Measurements from ENCODE around the gene MFNG.
A peak's percentile ranks its signal among the peaks of the same experiment; 100 is the strongest.

Gene MFNG

GRCh38 chr22:37492428-37493344 lies 6.5 kb upstream of the MFNG start:
- DNase-seq, result no peak

DNA sequence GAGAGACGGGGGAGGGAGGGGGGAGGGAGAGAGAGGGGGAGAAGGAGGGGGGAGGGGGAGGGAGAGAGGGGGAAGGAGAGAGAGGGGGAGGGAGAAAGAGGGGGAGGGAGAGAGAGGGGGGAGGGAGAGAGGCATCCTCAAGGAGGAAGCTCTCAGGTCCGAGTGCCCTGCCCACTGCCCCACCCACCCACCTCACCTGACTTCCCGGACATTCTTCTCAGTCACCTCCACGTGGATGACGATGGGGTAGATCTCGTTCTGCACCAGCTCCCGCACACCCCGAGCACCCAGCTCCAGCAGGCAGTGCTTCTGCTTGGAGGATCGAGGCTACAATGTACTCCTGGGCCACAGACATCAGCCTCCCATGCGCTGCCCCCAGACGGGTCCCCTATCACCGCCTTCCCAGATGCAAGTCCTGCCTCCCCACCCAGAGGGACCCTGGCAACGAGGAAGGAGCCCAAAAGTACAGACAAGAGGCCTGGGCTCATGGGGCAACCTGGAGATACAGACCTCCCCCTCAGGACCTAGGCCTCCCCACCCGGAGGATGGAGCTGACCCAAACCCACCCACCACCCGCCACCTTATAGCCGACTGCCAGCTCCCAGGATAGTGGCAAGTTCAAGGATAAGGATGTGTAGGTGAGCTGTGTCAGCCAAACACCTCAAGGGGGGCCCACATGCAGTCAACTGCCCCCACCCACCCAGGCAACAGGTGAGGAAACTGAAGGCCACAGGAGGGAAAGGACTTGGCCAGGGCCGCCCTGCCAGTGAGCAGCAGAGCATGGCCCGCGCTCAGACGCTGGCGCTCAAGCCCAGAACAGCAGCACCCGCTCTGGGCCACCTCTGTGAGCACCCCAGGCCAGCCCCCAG lies 5.6 kb upstream of the MFNG start:
- DNase-seq, result no peak

- no peak for DNase-seq
Observed at GRCh38 chr22:37491106-37491505, 4.9 kb upstream of the MFNG start.

DNA sequence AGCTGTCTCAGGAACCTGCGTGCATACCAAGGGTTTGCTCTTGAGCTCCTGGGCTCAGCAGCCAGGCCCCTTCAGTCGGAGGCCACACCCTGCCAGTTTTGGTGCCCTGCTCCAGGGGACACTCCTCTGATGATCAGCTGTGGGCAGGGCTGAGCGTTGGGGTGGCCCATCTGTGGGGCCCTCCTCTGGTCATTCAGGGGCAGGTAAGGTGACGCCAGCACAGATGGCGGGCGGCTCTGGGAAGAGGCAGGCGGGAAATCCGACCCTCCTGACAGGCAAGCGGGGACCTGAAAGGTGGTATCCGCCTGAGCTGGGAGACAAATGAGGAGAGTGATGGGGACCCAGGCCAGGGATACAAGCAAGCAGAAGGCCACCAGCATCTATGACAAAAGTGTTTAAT lies 3.8 kb upstream of the MFNG start:
- DNase-seq, result no peak

DNA sequence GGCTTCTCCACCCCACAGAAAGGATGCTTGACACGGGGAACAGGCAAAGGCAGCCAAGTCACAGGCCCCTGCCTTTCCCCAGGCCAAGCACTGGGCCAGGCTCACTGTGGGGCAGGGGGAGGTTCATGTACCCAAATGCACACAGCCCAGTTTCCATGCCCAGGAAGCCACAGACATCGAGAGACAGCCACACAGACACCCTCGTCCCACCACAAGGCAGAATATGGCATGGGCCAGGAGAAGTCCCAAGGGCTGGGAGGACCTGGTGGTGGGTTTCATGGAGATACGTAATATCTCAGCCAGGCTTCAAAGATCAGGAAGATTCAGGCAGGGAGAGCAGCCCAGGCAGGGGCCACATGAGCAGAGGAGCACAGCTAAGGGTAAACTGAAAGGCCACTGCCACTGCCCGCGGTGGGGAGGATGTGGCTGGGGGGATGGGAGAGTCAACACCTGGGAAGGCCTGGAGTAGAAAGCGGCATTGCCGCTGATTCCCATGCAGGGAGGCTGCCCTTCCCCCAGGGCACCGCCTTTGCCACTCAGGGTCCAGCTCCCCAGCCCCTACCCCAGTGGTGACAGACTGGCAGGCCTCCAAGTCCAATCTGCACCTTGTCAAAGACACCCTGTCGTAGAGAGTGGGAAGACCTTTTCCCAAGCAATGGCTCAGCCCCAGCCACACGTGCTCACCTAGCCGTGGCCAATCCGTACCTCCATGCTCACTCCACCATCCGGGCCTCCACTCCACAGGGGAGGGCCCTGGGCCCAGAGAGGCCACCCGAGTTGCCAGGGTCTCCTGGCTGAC lies 2.4 kb upstream of the MFNG start:
- DNase-seq, result no peak

DNA sequence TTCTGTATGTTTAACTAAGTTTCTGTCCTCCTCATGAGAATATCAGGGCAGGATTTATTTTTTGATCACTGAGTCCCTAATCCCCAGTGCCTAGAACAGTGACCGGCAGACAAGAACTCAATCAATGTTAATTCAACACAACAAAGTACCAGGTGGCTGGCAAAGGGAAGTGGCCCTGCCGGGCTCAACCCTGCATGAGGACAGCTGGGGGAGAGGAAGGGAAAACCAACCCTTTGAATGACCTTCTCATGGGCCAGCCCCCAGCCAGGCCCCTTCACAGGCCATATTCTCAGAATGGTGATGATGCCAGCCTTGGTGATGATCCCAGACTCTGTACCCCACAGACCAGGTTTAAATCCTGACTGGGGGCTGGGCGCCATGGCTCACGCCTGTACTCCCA lies 1.4 kb upstream of the MFNG start:
- no peak for DNase-seq

- DNase-seq, result no peak
Observed at GRCh38 chr22:37487129-37487528, 945 bp upstream of the MFNG start.

DNA sequence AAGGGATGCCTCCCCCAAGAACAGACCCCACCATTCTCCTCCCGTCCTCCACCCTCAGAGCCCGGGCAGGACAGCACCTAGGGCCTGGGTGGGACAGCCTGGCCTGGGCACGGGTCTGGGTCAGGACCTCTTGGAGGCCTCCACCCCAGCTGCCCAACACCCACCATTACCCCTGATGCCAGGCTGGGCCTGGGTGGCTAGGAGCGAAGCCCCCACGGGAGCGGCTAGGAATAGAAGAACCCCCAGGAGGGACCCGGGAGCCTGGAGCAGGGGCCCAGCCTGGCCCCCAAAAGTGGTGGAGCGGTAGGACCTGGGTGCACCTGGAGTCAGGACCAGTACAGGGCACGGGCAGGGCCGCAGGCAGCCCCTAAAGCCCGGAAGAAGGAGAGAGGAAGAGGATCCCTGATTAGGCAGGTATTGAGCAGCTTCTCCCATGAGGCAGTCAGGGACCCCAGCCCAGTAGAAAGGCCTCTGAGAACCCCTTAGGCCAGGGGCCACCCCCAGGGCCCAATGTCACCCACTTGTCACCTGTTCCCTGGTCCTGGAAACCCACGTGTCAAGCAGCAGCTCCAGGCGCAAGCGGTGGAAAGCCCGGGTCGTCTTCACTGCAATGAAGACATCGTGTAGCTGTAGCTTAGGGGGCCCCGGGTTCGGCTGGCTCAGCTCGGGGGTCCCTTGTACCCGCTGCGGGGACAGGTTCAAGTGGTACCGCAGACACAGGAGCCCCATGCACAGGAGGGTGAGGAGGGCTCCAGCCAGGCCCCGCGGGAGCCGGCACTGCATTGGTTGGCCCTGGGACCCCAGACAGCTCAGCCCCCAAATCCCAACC lies 575 bp downstream of the MFNG start:
- DNase-seq, result no peak

- no peak for DNase-seq
Observed at GRCh38 chr22:37484480-37485394, 1.4 kb downstream of the MFNG start.

DNA sequence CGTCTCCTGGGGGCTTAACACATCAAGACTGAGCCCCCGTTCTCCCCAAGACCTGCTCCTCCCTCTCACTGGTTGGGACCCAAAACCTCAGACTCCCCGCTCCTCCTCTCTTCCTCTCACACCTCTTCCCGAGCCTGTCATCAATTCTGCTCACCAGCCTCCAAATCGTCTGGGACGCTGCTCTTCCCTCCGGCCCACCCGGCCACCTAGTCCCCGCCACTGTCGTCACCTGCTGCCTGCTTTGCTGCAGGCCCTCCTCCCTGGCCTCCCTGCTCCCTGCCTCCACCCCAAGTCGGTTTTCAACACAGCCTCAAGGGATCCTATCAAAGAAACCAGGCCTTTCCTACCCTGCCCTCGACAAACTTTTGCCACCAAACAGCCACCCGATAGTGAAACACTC lies 3.1 kb downstream of the MFNG start:
- DNase-seq, result no peak

DNA sequence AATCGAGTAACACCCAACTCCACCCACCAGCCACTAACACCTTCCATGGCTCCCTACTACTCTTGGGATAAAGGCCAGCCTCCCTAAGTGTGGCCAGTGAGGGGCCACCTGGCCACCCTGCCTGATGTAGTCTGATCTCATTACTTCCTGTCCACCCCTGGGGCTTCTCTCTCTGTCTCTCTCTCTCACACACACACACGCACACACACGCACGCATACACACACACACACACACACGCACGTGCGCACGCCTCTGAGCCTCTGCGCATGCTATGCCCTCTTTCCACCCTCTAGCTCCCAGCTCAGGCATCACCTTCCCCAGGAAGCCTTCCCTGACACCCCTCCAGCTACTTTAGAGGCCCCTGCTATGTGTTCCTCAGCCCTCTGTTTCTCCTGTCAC lies 3.9 kb downstream of the MFNG start:
- DNase-seq, result peak; percentile 56

- no peak for DNase-seq
Observed at GRCh38 chr22:37481347-37481907, 4.8 kb downstream of the MFNG start.

DNA sequence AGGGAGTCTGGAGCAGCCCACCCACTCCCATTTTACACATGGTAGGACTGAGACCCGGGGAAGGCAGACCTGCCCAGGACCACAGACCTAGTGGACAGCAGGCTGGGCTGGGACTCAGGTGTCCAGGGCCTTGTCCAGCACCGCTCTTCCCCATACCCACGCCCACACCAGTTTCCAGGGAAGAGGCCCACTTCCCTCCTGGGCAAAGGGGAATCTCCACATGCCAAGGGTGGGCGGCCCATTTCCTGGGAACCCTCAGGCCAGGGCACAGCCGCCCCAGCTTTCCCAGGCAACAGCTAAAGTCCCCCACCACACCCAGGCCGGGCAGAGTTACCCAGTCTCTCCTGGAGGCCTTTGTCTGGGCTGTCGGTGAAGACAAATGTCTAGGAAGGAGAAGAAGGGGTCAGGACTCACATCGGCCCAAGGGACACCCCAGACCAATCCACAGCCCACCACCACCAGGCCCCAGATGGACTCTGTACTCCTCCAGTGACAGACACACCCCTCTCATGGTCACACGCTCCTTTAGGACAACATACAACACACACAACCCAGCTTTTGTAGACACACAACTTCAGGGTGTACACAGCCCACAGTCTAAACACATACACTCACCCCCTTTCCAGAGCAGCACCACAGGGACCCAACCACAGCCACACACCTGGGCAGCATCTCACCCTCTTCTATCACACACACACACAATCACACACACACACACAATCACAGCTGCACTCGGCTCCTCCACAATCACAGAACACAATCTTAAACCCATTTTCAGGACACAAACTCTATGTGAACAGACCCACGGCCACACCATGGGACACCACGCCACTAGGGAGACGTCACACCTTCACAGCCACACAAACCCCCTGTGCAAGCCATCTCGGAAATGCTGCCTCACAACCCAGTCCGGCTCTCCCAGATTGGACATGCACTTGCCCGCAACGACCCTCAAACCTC lies 5.5 kb downstream of the MFNG start:
- no peak for DNase-seq

GRCh38 chr22:37479196-37479595 lies 7.0 kb downstream of the MFNG start:
- DNase-seq, result no peak

DNA sequence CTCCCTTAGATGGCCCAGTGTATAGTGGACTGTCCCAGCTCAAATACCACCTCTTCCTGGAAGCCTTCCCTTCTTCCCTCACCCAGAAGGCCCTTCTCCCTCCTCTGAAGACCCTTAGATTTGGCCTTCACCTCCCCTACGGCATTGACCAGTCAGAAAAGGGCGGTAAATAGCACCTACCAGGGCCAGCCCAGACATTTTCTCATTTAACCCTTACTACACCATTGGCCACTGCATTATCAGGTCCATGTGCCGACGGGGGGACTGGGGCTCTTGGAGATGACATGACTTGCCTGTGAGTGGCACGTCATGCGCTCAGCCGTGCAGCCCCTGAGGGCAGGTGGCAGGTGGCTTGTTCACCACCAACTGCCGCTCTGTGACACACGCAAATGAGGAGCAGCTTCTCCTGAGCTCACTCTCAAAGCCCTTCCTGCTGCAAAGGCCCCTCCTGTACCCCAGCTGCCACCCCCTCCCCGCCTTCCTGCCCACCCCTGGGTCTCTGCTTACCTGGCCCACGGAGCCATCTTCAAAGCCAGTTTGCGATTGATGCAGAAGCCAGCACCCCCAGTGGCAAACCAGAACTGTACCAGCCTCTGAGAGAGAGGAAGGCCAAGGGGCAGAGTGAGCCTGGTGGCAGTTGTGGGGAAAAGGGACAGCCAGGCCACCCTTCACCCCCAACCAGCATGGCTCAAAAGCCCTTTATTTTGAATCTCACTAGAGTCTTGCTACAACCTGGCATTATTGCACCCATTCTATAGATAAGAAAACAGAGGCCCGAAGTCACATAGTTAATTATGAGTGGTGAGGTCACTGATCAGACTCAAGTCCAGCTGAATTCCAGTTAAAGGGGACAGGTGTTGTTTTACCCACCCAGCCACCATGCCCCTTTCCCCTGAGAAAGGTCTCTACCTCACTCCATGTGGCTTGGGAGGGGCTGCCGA lies 9.5 kb downstream of the MFNG start:
- DNase-seq, result no peak

DNA sequence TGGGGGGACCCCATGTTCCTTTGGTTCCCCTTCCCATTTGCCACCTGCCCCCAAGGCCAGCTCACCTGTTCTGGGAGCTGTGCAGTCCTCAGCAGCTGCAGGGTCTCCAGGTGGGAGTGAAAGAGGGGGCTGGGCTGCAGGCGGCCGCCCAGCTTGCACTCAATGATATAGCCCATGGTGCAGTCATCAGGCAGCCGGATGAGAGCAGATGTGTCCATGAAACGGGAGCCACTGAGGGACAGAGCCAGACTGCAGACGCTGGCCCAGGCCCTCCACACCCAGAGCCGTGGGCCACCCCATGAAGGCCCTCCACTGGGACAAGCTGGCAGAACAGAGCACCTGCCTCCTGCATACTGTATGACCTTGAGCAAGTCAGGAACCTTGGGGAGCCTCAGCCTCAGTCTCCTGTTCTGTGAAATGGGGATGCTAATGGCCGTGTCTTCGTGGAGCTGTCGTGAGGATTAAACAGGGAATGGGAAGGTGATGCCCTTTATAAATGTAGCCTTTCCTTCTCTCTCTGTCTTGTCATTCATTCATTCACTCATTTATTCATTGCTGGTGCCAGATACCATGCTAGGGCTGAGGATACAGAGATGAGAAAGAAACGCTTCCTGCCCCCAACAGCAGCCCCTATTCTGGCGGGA lies 11.6 kb downstream of the MFNG start:
- no peak for DNase-seq

DNA sequence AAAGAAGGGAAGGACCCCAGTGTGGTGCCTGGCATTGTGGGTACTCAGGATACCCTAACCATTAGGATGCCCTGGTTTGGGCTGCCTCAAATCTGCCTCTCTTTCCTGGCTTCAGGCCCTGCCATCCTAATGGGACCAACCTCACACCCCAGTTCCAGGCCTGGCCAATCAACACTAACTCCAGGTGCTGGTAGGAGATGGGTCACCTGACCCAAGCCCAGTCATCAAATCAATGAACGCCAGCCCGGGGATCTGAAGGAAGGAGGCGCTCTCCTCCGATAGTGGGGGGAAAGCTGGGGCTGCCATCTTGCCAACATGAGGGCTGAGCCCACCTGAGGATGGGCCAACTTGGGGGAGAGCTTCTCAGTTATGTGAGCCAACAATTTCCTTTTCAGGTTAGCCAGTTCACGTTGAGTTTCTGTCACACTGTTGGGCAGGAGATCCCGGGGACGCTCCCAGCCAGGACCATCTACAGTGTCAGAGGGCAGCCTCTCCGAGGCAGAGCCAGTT lies 12.7 kb downstream of the MFNG start:
- DNase-seq, result no peak
